ENCODE data around the gene VPS37B.

GRCh38 chr12:122895320-122895703 is 612 bp downstream of the VPS37B start:
- TF ChIP-seq CTCF (conservative IDR thresholded peaks at IDR 0.05 in 1 of 2, IDR thresholded peaks at IDR 0.05 in 1 of 2; ENCODE audit: low read depth in 1 of 2, low read length in 2 of 2) = no peak
- TF ChIP-seq EZH2 (IDR thresholded peaks at IDR 0.05; ENCODE audit: low read length, missing control alignments) = no peak
